ENCODE measurements around the gene EIF2B2.
A peak's percentile ranks its signal among the peaks of the same experiment; 100 is the strongest.

Gene EIF2B2

GRCh38 chr14:75002392-75003249, at the start of gene EIF2B2:
EIF2B2 (plus strand) TSS chr14:75002921; CDS start chr14:75002991, 70 bp downstream.
- DNase-seq, result peak; percentile 98

GRCh38 chr14:74953686-74954085, 49.0 kb upstream of the EIF2B2 start:
- no peak for DNase-seq

GRCh38 chr14:74954232-74954946, 48.3 kb upstream of the EIF2B2 start:
- DNase-seq, result no peak

GRCh38 chr14:74954947-74955228, 47.8 kb upstream of the EIF2B2 start:
- no peak for DNase-seq

GRCh38 chr14:74955229-74956026, 47.3 kb upstream of the EIF2B2 start, which contains the start of gene PGF:
PGF (minus strand) TSS chr14:74955597; CDS start chr14:74955242, 355 bp downstream.
- DNase-seq, result peak; percentile 23 to 25

DNA sequence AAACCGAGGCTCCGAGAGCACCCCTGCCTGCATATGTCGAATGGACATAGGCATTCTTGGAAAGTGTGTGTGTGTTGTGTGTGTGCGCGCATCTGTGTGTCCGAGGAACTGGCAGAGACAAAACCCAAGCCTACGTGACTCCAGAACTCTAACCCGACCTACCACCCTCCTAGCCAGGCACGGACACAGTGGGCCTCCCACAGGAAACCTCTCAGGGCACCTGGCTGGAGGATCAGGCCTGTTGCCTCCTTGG, 46.8 kb upstream of the EIF2B2 start:
- no peak for DNase-seq

GRCh38 chr14:74956280-74957072, 46.2 kb upstream of the EIF2B2 start:
- DNase-seq, result no peak

GRCh38 chr14:74959596-74960180, 43.0 kb upstream of the EIF2B2 start:
- DNase-seq, result no peak

GRCh38 chr14:74960736-74961135, 42.0 kb upstream of the EIF2B2 start:
- no peak for DNase-seq

DNA sequence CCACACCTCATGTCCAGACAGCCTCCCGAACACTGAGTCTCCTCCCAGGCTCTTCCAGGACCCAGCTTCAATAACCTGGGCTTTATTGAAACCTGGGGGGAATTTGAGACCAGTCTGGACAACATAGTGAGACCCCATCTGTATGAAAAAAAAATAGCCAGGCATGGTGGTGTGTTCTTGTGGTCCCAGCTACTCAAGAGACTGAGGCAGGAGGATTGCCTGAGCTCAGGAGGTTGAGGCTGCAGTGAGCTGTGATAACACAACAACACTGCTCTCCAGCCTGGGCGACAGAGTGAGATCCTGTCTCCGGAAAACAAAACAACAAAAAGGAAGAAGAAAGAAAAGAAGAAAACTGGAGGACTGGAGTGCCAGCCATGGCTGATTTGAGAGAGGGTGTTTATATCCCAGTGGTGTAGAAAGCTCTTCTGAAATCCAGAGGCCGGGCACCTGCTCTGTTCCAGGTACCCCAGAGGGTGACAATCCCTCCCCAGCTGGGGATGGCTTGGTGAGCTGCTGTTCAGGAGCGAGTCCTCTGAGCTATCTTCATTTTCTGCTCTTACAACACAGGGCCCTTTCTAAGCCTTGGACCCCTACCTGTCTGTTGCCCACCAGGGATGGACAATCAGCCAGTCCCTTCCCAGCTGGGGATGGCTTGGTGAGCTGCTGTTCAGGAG, 41.3 kb upstream of the EIF2B2 start:
- DNase-seq, result no peak

DNA sequence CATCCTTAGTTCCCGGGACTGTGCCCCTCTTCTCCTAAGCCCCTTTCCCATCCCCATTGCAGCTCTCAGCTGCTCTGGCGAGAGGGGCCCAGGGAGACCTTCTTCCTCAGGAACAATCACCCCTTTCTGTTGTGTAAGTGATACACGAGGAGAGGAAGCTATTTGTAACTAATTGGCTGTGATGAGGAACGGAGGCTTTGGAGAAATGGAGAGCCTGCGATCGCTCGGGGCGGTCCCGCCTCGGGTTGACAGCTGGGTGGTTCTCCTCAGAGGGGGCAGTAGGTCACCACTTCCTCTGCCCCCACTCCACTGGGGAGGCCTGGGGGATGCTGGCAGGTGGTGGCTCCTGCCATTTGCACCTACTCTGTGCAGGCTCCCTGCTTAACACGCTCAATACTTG, 40.7 kb upstream of the EIF2B2 start:
- DNase-seq, result no peak

GRCh38 chr14:74962493-74962892, 40.2 kb upstream of the EIF2B2 start:
- DNase-seq, result no peak

DNA sequence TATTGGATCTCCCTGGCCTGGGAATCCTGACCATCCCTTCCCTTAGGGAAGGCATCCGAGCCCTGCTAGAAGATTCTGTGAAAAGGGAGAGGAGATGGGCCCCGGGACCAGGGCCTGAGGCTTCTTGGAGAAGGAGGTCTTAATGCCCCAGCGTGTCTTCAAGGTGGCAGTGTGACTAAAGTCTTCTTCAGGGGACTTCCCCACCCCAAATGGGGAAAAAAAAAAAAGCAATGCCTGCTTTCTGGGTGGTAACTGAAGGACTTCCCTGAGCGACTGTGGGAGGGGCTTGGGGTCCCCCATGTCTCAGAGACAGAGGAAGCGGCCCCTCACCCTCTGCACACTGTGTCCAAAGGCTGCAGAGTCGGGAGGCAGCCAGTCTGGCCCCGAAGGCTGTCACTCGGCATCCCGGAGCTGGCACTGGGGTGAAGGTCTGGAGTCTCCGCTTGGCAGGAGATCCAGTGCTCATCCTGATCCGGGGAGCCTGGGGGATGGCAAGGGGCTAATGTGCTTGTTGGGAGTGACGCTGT, 39.5 kb upstream of the EIF2B2 start:
- no peak for DNase-seq

- DNase-seq, result no peak
Measured at GRCh38 chr14:74963705-74964271, 38.9 kb upstream of the EIF2B2 start.

- DNase-seq, result no peak
Measured at GRCh38 chr14:74964787-74965485, 37.8 kb upstream of the EIF2B2 start.

- no peak for DNase-seq
Measured at GRCh38 chr14:74965486-74966153, 37.1 kb upstream of the EIF2B2 start.

- no peak for DNase-seq
Measured at GRCh38 chr14:74968811-74969210, 33.9 kb upstream of the EIF2B2 start.

GRCh38 chr14:74973003-74973653, 29.6 kb upstream of the EIF2B2 start:
- DNase-seq, result no peak

GRCh38 chr14:74973905-74974363, 28.8 kb upstream of the EIF2B2 start:
- no peak for DNase-seq

Measured in activated CD4-positive, alpha-beta T cell treated with anti-CD3 and anti-CD28 coated beads for 4 hours (primary cell).